GM19372 (cell line): ENCODE measurements around the gene SLC9A1.

Experiments
- ATAC-seq: cut with Tn5 transposase; IDR thresholded peaks from one replicate; pipeline ENCODE4 v1.9.1; 2021; ENCODE audit warnings: mild to moderate bottlenecking, low read depth, moderate library complexity; ENCODE audit not compliant: unreplicated experiment

The SLC9A1 gene

DNA sequence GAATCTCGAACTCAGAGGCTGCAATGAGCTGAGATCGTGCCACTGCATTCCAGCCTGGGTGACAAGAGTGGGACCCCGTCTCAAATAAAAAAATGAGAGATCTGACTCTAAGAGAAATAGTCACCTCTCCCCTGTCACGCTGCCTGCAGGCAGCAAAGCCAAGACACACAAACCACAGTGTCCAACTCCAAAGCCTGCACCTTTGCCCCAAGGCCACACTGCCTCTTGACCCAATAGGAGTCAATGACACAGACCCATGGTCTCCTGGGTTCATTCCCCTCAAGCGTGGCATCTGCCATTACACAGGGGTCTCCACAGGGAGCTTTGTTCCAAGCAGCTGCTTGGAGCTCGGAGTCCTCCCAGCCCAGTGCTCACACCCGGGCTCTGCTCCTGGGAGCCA lies 46.3 kb downstream of the SLC9A1 start:
- ATAC-seq, result no peak

- no peak for ATAC-seq
Measured at GRCh38 chr1:27106561-27107323, 48.2 kb downstream of the SLC9A1 start.

GRCh38 chr1:27105018-27105417 lies 49.9 kb downstream of the SLC9A1 start:
- no peak for ATAC-seq

GRCh38 chr1:27103498-27103897 lies 51.4 kb downstream of the SLC9A1 start:
- no peak for ATAC-seq

- ATAC-seq, result no peak
Measured at GRCh38 chr1:27102707-27103468, 52.0 kb downstream of the SLC9A1 start.

DNA sequence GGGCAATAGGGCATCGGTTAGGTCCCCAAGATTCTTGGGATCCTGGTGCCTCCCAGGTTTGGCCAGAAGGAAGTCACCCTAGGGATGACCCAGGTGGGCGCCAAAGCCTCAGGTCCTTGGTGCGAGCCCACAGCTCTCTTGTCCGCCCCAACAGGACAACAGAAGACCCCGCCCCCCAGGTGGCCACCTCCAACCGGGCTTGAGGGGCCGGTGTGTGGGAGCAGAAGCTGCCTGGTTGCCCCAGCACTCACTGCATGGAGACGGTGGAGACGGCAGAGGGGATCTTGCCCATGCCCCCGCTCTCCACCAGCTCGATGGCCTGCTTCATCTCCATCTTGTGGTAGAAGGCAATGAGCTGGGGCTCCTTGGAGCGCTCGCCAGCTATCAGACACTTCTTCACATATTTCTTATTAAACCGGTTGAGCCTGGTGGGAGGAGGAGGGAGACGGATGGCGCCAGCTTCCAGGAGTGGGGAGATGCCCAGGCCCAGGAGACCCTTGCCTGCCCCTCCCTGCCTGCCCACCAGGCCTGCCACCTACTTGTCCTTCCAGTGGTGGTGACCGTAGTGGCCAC lies 52.7 kb downstream of the SLC9A1 start:
- no peak for ATAC-seq

- no peak for ATAC-seq
Measured at GRCh38 chr1:27101696-27102095, 53.2 kb downstream of the SLC9A1 start.

- ATAC-seq, result no peak
Measured at GRCh38 chr1:27101054-27101491, 53.9 kb downstream of the SLC9A1 start.

- ATAC-seq, result no peak
Measured at GRCh38 chr1:27100335-27101053, 54.4 kb downstream of the SLC9A1 start.

DNA sequence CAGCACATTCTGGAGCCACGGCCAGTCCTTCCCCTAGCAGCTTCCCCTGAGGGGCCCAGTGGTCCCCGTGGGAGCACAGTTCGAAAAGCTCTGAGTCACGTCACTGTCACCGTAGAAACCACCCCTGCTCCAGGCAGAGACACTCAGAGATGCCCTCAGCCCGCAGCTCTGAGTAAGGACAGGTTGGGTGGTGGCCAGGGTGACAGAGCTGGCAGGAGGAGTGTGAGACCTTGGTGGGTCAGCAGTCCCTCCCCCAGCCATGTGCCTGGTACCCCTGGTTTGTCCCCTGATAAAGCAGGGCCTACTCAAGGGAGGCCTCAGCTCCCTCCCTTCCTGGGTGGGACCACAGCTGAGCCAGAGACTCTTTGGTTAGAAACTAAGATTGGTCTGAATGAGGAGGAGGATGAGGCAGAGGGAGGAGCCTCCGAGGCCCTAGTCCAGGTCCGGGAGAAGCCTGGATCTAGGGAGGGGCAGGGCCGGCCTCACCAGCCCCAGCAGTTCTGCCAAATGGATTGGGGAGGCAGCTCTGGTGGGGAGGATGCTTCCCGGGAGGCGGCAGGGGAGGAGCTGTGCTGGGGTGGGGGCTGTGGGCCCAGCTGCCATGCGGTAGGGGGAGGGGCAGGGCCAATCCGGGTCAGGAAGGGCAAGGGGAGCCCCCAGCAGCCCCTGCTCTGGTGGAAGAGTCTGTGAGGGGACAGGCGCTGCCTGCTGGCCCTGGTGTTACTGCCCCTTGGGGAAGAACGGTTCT lies 55.2 kb downstream of the SLC9A1 start:
- no peak for ATAC-seq

DNA sequence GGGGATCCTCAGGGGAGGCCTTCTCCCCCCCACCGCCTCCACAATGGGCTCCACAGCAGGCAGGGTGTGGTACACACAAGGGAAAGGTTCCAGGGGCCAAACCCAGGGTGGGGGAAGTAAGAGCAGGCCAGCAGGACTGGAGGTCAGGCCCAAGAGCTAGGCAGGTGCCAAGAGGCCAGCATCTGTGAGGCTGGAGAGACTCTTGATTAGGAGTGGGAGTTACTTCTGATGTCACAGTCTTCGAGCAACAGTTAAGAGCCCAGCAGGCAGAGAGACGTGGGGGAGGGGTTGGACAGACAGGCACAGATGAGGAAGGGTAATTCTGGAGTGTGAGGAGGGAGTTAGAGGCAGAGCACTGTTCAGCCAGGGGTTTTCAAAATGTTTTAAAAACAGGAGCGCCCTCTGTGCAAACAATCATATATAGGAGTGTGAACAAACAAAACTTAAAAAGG lies 55.8 kb downstream of the SLC9A1 start:
- no peak for ATAC-seq

DNA sequence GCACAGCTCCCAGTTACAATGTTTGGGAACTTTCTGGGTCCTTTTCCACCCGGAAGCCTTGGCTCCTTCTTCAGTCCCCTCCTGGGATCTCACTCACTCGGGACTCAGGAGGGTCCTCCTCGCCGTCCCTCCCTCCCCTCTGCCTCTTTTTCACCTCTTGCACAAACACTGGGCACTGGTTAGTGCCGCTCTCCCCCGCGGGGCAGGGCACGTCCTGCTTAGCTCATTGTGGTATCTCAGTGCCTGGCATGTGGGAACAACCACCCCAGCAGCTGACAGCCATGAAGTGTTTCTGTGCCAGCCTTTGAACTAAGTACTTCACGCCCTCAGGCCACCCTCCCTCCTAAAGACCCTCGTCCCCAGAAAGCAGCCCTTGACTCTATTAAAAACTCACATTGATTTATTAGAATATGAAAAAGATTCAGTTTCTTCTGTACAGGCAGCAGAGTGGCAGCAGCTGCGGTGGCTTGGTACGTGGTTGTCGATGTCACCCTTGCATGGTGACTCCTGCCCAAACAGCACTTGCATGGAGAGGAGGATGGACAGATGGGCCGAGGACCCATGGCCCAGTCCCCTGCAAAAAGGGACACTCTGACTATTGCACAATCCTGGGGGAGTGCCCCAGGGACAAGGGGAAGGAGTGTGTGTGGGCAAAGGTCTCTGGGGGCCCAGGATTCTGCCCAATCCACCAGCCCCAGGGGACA lies 56.3 kb downstream of the SLC9A1 start:
- ATAC-seq, result no peak

DNA sequence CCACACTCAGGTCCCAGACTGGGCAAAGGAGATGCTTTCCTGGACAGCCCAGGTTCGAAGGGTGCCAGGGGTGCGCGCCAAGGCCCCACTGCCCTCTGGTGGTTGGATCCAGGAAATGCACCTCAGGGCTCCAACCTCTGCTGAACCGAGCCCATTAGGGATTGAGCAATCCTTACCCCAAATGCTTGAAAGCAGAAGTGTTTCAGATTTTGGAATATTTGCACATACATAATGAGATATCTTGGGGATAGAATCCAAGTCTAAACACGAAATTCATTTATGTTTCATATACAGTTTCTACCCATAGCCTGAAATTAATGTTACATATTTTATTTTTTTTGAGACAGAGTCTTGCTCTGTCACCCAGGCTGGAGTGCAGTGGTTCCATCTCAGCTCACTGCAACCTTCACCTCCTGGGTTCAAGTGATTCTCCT lies 57.4 kb downstream of the SLC9A1 start:
- ATAC-seq, result no peak

GRCh38 chr1:27095576-27095975 lies 59.3 kb downstream of the SLC9A1 start:
- no peak for ATAC-seq

- no peak for ATAC-seq
Measured at GRCh38 chr1:27092888-27093287, 62.0 kb downstream of the SLC9A1 start.

DNA sequence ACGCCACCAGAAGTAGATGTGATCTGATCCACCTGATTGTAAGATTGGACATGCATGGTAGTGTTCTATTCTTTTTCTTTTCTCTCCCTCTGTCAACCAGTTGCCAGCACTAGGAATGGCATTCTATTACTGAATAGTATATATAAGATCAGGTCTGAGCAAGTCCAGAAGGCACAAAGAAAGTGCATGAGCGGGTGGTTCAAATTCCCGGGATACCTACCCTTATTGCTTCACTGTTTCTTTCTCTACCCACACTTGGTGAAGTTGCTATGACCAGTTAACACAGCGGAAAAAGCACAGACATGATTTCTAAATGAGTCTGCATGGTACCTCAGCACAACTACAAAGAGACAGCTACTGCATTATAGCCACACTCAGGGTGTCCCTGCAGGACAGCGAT lies 64.0 kb downstream of the SLC9A1 start:
- ATAC-seq, result no peak

DNA sequence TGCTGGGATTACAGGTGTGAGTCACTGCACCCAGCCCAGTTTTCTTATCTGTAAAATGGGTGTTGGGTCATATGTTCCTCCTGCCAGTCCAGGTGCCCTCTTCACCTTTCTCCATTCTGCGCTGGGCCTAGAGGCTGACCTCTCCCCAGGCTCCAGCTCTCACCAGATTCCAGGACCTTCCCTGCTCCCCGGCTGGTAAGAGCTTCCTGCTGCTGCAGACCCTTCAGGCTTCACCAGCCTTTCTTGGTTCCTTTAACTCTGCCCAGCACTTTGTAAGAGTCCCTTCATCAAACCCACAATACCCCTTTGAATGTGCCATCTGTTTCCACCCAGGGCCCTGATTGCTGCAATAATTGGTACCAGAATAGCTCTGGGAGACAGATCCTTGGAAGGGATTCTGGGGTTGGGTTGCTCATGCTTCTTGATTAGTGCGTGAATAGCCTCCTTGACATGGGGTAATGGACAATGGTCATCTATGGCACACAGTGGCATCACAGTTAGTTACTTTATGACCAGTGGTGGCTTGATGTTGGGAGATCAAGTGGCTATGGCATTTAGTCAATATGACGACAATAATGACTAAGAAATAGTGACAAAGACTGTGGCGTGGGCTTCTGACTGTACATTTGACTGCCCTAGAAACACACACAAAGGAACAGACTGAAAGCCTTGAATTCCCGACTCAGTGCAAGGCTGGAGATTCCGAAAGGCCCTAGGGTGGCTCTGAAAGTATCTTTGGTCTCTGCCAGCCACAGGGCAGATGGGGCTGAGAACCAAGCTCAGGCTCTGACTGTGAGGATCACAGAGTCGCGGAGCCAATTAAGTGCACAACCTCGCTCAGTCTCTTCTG lies 67.3 kb downstream of the SLC9A1 start:
- ATAC-seq, result no peak

DNA sequence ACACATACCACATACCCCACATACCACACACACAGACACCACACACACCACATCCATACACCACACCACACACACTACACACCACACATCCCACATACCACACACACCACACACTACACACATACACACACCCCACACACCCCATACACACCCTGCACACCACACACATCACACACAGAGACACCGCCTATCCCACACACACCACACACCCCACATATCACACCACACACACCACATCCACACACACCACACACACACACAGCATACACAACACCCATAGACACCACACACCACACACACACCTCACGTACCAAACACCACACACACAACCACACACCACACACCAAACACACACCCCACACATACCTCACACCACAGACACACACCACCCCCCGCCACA lies 68.3 kb downstream of the SLC9A1 start:
- ATAC-seq, result no peak

GRCh38 chr1:27086026-27086425 lies 68.9 kb downstream of the SLC9A1 start:
- ATAC-seq, result no peak
